Right cardiac atrium (tissue), 5 donors: ENCODE results near the gene KDM5C. TPM values are rescaled to one million over a fixed set of nuclear protein-coding genes. Genes with fewer than 3 reads are reported as not detected.
A peak's percentile ranks its signal among the peaks of the same experiment; 100 is the strongest.

Source experiments
- ATAC-seq, 2 donors: fragments of 200-7000 bp; cut with Tn5 transposase; one replicate each; pipeline versions ENCODE4 v1.8.0 to v1.9.1; 2020; ENCODE audit warnings: moderate library complexity in 2 of 2, mild to moderate bottlenecking in 1 of 2
- DNase-seq, 3 donors: peaks; one replicate each; pipeline ENCODE4 v3.0.0-alpha.2; 2020
- H3K27ac ChIP-seq: one replicate; pipeline ENCODE4 v1.5.1; 2013; ENCODE audit warnings: mild to moderate bottlenecking, low read length, control low read depth, moderate library complexity
- H3K27me3 ChIP-seq: one replicate; pipeline ENCODE4 v1.6.1; 2013; ENCODE audit not compliant: control insufficient read depth, insufficient read depth
- H3K4me1 ChIP-seq: one replicate; pipeline ENCODE4 v1.6.1; 2013; ENCODE audit warnings: low read length; ENCODE audit not compliant: control insufficient read depth, insufficient read depth
- H3K4me3 ChIP-seq: one replicate; pipeline ENCODE4 v1.5.1; 2013; ENCODE audit warnings: low read length, control low read depth
- H3K9me3 ChIP-seq: one replicate; pipeline ENCODE4 v1.6.1; 2013; ENCODE audit warnings: low read length; ENCODE audit not compliant: control insufficient read depth
- WGBS: extraction: QIAGEN DNeasy Blood & Tissue Kit; methylation state at CpG from one replicate; pipeline ENCODE4 v1.1.7; 2013; 5-methylcytosine and 5-hydroxymethylcytosine counted together
- intact Hi-C, 4 donors: fragments of 100-400 bp; cut with DNase I; formaldehyde crosslinking; loops; one replicate each; pipeline versions ENCODE4 v1.11.0 to v1.14.0; 2022 to 2023
- long read RNA-seq, 4 donors: library from polyadenylated mRNA; unstranded; transcript quantifications; one replicate each; pipeline ENCODE4 v2.0.0, GENCODE V29; 2020 to 2021
- polyA plus RNA-seq: library from polyadenylated mRNA; stranded (reverse); fragments of 200-250 nt; gene quantifications from one replicate; pipeline ENCODE4 v1.2.3, GENCODE V29; 2013
- total RNA-seq, 4 donors: library from RNA; stranded (reverse); fragmentation: NEBNext Ultra II Directional; extraction: Animal tissue kit (Norgen Biotek cat#: 25700); gene quantifications; one replicate each; pipeline ENCODE4 v1.2.1, GENCODE V29; 2021
- donor health status: healthy with polysubstance abuse.
- donor health status: DM: no; HTN: yes; CAD: no.
- donor health status: DM: no; HTN: no; CAD: no.
- donor health status: DM: no; HTN: yes; CAD: no; lungs with severe emphysema.
- donor health status: DM: yes; HTN: yes; CAD: no.

The KDM5C gene
- 10 to 100 TPM; 37.8 to 61.6 (median 47.7) TPM for total RNA-seq
- polyA plus RNA-seq, result 23.4 TPM
- long read RNA-seq, donor 1, full-length matches to known transcripts, result 1 of 14 reads
- long read RNA-seq, donor 1, partial matches to known transcripts, result 9 of 14 reads
- long read RNA-seq, donor 1, other reads (novel, unspliced or antisense), result 4 of 14 reads
- long read RNA-seq, donor 2, partial matches to known transcripts, result 3 of 5 reads
- long read RNA-seq, donor 2, other reads (novel, unspliced or antisense), result 2 of 5 reads
- long read RNA-seq, donor 3, full-length matches to known transcripts, result 1 of 29 reads
- long read RNA-seq, donor 3, partial matches to known transcripts, result 10 of 29 reads
- long read RNA-seq, donor 3, other reads (novel, unspliced or antisense), result 18 of 29 reads
- long read RNA-seq, donor 4, partial matches to known transcripts, result 11 of 18 reads
- long read RNA-seq, donor 4, other reads (novel, unspliced or antisense), result 7 of 18 reads

GRCh38 chrX:53224860-53225797 lies at the start of gene KDM5C:
KDM5C (minus strand) TSS chrX:53225207; CDS start chrX:53224889, 318 bp downstream.
- Histone ChIP-seq H3K27ac (peak within 1 kb of the TSS; percentile 86), H3K4me3 (peak within 1 kb of the TSS; percentile 96), H3K27me3 (no peaks in the 10 kb centered on the region), H3K4me1 (peaks cover 7% of the 10 kb centered on the region), H3K9me3 (no peaks in the 10 kb centered on the region)
- peak; percentile 95 to 97 (median 96) for DNase-seq
- intact Hi-C loops, result no loop called here
- ATAC-seq, result peak; percentile 91 to 93
- under 1% methylated on average over 67 of the region's 67 CpGs for WGBS

DNA sequence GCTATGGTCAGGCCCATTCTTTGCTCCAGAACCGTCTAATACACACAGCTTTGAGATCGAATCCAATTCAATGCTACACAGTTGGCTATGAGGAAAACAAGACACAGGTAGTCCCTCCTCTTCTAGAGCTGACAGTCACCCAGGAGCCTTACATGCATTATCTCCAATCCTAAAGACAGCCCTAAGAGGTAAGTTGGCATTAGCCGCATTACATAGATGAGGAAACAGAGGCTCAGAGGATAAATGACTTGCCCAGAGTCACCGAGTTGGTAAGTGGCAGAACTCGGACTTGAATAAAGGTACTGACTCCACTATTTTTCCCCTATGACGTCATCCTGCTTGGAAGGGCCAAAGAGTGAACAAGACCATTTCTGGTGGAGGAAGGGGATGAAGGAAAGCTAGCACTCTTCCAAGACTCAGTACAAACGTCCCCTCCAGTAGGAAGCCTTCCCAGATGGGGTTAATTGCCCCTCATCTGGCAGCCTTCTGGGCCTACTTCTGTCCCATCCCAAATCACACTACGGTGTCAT lies 47.9 kb upstream of the KDM5C start:
- no peak overlapping the region for H3K27ac ChIP-seq
- no peaks in the 10 kb centered on the region for H3K9me3 ChIP-seq
- intact Hi-C loops, result no loop called here
- no peaks in the 10 kb centered on the region for H3K4me1 ChIP-seq
- no peak for DNase-seq
- 82% methylated on average over 8 of the region's 8 CpGs for WGBS
- no peak overlapping the region for H3K4me3 ChIP-seq
- H3K27me3 ChIP-seq, result no peaks in the 10 kb centered on the region
- no peak for ATAC-seq

DNA sequence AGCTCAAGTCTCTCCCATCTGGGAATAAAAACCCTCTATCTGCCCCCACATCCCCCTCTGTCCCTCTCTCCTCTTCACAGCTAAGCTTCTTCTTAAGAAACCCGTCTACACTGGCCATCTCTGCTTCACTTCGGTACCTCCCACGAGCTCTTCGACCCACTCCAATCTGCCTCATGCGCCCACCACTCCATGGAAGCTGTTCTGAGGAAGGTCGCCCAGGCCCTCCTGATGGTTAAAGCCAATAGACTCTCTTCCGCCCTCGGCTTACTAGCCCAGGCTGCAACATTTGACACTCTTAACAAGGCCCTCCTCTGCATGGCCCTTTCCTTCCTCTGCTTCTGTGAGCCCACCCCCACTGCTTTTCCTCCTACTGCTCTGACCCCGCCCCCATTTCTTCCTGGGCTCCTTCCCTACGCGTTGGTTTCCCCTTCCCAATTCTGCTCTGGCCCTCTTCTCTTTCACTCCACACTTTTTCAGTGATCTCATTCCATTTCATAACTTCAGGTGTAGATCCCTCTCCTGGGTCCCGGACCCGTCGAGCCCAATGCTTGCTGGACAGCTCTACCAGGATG lies 44.6 kb upstream of the KDM5C start:
- Histone ChIP-seq H3K9me3 (no peaks in the 10 kb centered on the region), H3K4me1 (no peaks in the 10 kb centered on the region), H3K27me3 (no peaks in the 10 kb centered on the region), H3K4me3 (no peak overlapping the region), H3K27ac (no peak overlapping the region)
- WGBS, result 86% methylated on average over 14 of the region's 14 CpGs
- ATAC-seq, result no peak
- no peak for DNase-seq
- intact Hi-C loops, result no loop called here

DNA sequence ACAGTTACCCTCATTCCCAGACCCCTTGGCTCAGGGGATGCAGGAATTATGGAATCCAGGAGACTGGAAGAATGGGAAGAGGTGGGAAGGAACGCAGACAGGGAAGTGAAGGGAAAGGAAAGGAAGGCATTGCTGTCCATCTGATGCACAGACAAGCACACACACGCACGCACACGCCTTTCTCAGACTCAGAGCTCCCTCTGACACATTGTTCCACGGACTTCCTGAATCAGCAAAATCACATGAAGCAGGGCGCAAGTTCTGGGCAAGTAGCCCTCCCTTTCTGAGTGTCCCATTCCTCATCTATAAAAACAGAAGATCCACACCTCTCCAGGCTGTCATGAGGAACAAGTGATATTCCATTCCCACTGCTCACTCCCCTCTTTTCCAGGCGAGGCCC lies 43.2 kb upstream of the KDM5C start:
- 50% methylated on average over 7 of the region's 7 CpGs for WGBS
- no peaks in the 10 kb centered on the region for H3K27me3 ChIP-seq
- DNase-seq, result no peak
- H3K9me3 ChIP-seq, result no peaks in the 10 kb centered on the region
- no peak for ATAC-seq
- H3K4me1 ChIP-seq, result no peaks in the 10 kb centered on the region
- no peak overlapping the region for H3K4me3 ChIP-seq
- intact Hi-C loops, result no loop called here
- no peak overlapping the region for H3K27ac ChIP-seq

DNA sequence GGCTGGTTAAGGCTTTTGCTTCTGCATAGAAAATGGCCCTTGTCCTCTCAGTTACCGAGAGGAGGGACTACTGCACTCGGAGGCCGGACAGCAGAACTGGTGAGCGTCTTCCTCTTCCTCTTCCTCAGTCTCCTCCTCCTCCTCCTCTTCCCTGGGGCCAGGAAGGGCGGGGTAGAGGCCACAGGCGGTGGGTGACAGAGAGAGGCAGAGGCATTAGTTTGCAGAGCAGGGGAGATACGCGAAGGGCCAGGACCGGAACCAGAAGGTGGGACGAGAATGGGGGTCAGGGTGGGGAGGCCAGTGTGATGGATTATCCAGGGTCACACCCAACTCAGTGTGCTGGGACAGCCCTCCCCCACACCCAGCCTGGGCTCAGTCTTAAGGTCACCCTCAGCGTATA lies 41.9 kb upstream of the KDM5C start:
- DNase-seq (no peak), ATAC-seq (peak; percentile 31 to 54)
- Histone ChIP-seq H3K27ac (no peak overlapping the region), H3K9me3 (no peaks in the 10 kb centered on the region), H3K27me3 (no peaks in the 10 kb centered on the region), H3K4me1 (no peaks in the 10 kb centered on the region), H3K4me3 (no peak overlapping the region)
- 55% methylated on average over 11 of the region's 11 CpGs for WGBS
- intact Hi-C loops, result no loop called here

- DNase-seq, result no peak
- no peak for ATAC-seq
- intact Hi-C loops, result no loop called here
- no peak overlapping the region for H3K4me3 ChIP-seq
- H3K4me1 ChIP-seq, result no peaks in the 10 kb centered on the region
- WGBS, result 73% methylated on average over 8 of the region's 8 CpGs
- H3K27ac ChIP-seq, result no peak overlapping the region
- no peaks in the 10 kb centered on the region for H3K9me3 ChIP-seq
- no peaks in the 10 kb centered on the region for H3K27me3 ChIP-seq
Observed at GRCh38 chrX:53265771-53266574, 41.0 kb upstream of the KDM5C start.

GRCh38 chrX:53263597-53264094 lies 38.6 kb upstream of the KDM5C start:
- Histone ChIP-seq H3K9me3 (no peaks in the 10 kb centered on the region), H3K27me3 (no peaks in the 10 kb centered on the region), H3K27ac (no peak overlapping the region), H3K4me3 (no peak overlapping the region), H3K4me1 (no peaks in the 10 kb centered on the region)
- DNase-seq (no peak), ATAC-seq (peak in 1 of 2 donors; percentile 16)
- 74% methylated on average over 11 of the region's 11 CpGs for WGBS
- intact Hi-C loops, result no loop called here

DNA sequence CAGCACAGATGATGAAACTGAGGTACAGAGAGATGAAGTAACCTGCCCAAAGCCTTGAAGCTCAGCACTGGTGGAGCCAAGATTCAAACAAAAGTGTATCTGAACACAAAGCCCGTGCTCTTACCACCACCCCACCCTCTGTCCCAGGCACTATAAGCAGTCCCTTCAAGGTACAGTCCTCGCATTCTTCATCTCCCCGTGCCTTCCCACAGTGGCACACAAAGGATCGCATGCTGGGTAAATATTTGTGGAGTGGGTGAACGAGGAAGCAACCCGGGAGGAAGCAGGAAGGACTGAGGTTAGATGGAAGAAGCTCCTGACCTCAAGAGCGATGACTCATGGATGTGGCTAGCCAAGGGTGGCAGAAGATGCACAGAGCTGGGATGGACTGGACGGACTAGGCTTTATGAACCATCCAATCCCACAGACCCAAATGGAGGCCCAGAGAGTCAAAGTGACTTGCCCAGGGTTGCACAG lies 37.9 kb upstream of the KDM5C start:
- ATAC-seq, result no peak
- Histone ChIP-seq H3K4me3 (no peak overlapping the region), H3K27me3 (no peaks in the 10 kb centered on the region), H3K27ac (no peak overlapping the region), H3K9me3 (no peaks in the 10 kb centered on the region), H3K4me1 (no peaks in the 10 kb centered on the region)
- no peak for DNase-seq
- intact Hi-C loops, result no loop called here
- 58% methylated on average over 8 of the region's 8 CpGs for WGBS

GRCh38 chrX:53262189-53262917 lies 37.3 kb upstream of the KDM5C start:
- intact Hi-C loops, result no loop called here
- no peaks in the 10 kb centered on the region for H3K27me3 ChIP-seq
- no peak overlapping the region for H3K4me3 ChIP-seq
- ATAC-seq, result no peak
- H3K9me3 ChIP-seq, result no peaks in the 10 kb centered on the region
- no peak for DNase-seq
- no peaks in the 10 kb centered on the region for H3K4me1 ChIP-seq
- WGBS, result 88% methylated on average over 7 of the region's 7 CpGs
- no peak overlapping the region for H3K27ac ChIP-seq
